Measurements from ENCODE around the gene TCOF1. TPM values are rescaled to one million over a fixed set of nuclear protein-coding genes. Genes with fewer than 3 reads are reported as not detected.

Gene TCOF1
- total RNA-seq, 1 donor from 2014 or later = 47.5 TPM

GRCh38 chr5:150328515-150328914, 29.0 kb upstream of the TCOF1 start:
- no peak overlapping the region for H2AFZ ChIP-seq (ENCODE audit: low read depth, low read length)
- Mint-ChIP-seq H3K4me3 (ENCODE audit: unreplicated experiment) (no peak overlapping the region), H3K4me1 (ENCODE audit: low read depth, unreplicated experiment) (peaks cover 7% of the 10 kb centered on the region), H3K36me3 (ENCODE audit: low read depth, unreplicated experiment) (no peaks in the 10 kb centered on the region), H3K27me3 (ENCODE audit: low read depth, unreplicated experiment) (peaks cover 16% of the 10 kb centered on the region), H3K9me3 (ENCODE audit: unreplicated experiment) (no peaks in the 10 kb centered on the region), H3K27ac (ENCODE audit: unreplicated experiment) (no peak overlapping the region)
- no peak overlapping the region for H3K4me2 ChIP-seq (ENCODE audit: low read length)
- H3K4me1 ChIP-seq (ENCODE audit: insufficient read depth, low read length) = no peaks in the 10 kb centered on the region
- no peak overlapping the region for H3K27ac ChIP-seq (ENCODE audit: low read depth, low read length)
- H3K4me3 ChIP-seq (ENCODE audit: insufficient read depth, low read depth, low read length) = no peak overlapping the region
- no peaks in the 10 kb centered on the region for H3K9me3 ChIP-seq (ENCODE audit: insufficient read depth, low read depth, low read length)
- no peaks in the 10 kb centered on the region for H3K27me3 ChIP-seq (ENCODE audit: insufficient read depth, low read length)
- H4K20me1 ChIP-seq (ENCODE audit: insufficient read depth, low read length) = no peaks in the 10 kb centered on the region
- H3K79me2 ChIP-seq (ENCODE audit: insufficient read depth, low read length) = no peaks in the 10 kb centered on the region
- no peak for DNase-seq (ENCODE audit: low read depth)
- TF ChIP-seq CTCF (IDR thresholded peaks at IDR 0.05; ENCODE audit: insufficient read depth, low read depth, low read length) (no peak), EZH2 (IDR thresholded peaks at IDR 0.05; ENCODE audit: insufficient read depth, low read length) (no peak)
- H3K9ac ChIP-seq (ENCODE audit: low read length) = no peak overlapping the region
- no peak for FAIRE-seq
- H3K36me3 ChIP-seq (ENCODE audit: insufficient read depth, low read length) = no peaks in the 10 kb centered on the region

GRCh38 chr5:150329038-150329437, 28.5 kb upstream of the TCOF1 start:
- H3K4me3 Mint-ChIP-seq (ENCODE audit: unreplicated experiment) = no peak overlapping the region
- Histone ChIP-seq H3K79me2 (ENCODE audit: insufficient read depth, low read length) (no peaks in the 10 kb centered on the region), H2AFZ (ENCODE audit: low read depth, low read length) (no peak overlapping the region)

More at GRCh38 chr5:150329038-150329437, 28.5 kb upstream of the TCOF1 start:
- Histone ChIP-seq H3K9me3 (ENCODE audit: insufficient read depth, low read depth, low read length) (no peaks in the 10 kb centered on the region), H4K20me1 (ENCODE audit: insufficient read depth, low read length) (no peaks in the 10 kb centered on the region), H3K4me1 (ENCODE audit: insufficient read depth, low read length) (no peaks in the 10 kb centered on the region), H3K4me3 (ENCODE audit: insufficient read depth, low read depth, low read length) (no peak overlapping the region), H3K36me3 (ENCODE audit: insufficient read depth, low read length) (no peaks in the 10 kb centered on the region), H3K9ac (ENCODE audit: low read length) (no peak overlapping the region), H3K4me2 (ENCODE audit: low read length) (no peak overlapping the region), H3K27ac (ENCODE audit: low read depth, low read length) (no peak overlapping the region), H3K27me3 (ENCODE audit: insufficient read depth, low read length) (no peaks in the 10 kb centered on the region)
- no peak for TF ChIP-seq EZH2 (IDR thresholded peaks at IDR 0.05; ENCODE audit: insufficient read depth, low read length)
- no peak for TF ChIP-seq CTCF (IDR thresholded peaks at IDR 0.05; ENCODE audit: insufficient read depth, low read depth, low read length)
- Mint-ChIP-seq H3K27me3 (ENCODE audit: low read depth, unreplicated experiment) (peaks cover 16% of the 10 kb centered on the region), H3K4me1 (ENCODE audit: low read depth, unreplicated experiment) (peaks cover 7% of the 10 kb centered on the region), H3K9me3 (ENCODE audit: unreplicated experiment) (no peaks in the 10 kb centered on the region), H3K27ac (ENCODE audit: unreplicated experiment) (no peak overlapping the region), H3K36me3 (ENCODE audit: low read depth, unreplicated experiment) (no peaks in the 10 kb centered on the region)
- no peak for DNase-seq (ENCODE audit: low read depth)
- no peak for FAIRE-seq
